ENCODE results near the gene ABI1.
A peak's percentile ranks its signal among the peaks of the same experiment; 100 is the strongest.
"Not testable (repeated sequence)": the region's sequence is repeated elsewhere in the genome, so short reads cannot be mapped to it uniquely, and the experiment has no call there.

The ABI1 gene

DNA sequence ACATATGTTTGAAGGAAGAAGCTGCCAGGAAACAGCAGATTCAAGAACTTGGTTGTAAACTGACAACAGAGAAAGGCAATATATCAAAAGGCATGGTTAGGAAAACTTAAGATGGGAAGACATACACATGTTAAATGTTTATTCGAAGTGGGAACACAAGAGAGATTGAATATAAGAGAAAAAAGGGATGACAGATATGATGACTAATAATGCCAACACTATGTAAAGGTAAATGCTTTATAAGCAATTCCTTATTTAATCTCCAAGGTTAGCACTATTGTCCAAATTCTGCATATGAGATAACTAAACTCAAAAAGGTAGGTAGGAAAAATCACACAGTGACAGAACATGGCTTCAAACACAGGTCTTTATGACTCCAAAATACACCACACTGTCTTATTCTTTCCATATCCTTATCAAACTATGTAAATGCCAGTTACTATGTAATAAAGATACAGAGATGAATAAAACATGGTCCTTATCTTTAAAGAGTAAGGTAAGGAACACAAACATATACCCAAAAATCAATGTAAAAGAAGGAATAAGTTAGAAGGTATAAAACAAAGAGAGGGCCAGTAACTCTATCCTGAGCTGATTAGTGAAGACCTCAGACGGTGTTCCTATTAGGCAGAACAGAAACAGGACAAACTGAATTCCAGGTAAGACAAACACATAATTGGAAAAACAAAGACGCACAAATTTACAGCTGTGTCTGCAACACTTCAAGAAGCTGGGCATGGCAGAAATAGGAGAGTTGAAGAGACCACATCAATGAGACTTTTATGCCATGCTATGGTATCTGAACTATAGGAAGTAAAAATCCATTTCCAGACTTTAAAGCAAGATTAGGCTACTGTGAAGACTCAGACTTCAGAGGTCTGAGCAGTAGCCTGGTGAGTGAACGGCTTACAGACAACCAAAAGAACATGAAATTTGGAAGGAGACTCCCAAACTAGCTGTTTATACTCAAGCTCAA is 56.1 kb downstream of the ABI1 start:
- DNase-seq: no peak

DNA sequence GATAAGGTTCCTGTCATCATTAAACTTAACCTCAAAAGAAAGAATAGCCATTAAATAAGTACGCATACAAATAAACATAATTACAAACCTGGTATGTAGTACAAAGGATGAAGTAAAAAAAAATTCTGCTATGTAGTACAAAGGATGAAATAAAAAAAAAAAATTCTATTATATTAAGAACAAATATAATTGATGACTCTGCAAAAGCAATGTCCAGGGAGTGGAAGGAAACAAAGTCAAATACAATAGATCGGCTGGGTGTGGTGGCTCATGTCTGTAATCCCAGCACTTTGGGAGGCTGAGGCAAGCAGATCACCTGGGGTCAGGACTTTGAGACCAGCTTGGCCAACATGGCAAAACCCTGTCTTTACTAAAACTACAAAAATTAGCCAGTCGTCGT is 56.9 kb downstream of the ABI1 start:
- no peak for DNase-seq

DNA sequence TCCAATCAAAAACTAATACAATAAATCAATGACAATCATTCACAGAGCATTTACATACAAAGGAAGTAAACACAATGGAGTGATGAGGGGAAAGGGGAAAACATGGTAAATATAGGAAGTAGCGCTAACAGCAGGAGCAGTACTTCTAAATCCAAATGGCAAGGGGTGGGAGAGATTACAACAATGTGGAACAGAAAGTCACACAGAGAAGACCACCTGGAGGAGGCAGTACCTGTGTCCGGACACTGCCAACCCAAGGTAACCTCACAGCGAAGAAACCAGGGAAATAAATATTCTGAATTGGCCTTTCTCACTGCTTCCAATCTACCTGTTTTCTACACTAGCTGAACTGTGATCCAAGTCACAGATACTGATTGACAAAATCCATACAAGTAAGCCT is 58.2 kb downstream of the ABI1 start:
- DNase-seq: no peak

DNA sequence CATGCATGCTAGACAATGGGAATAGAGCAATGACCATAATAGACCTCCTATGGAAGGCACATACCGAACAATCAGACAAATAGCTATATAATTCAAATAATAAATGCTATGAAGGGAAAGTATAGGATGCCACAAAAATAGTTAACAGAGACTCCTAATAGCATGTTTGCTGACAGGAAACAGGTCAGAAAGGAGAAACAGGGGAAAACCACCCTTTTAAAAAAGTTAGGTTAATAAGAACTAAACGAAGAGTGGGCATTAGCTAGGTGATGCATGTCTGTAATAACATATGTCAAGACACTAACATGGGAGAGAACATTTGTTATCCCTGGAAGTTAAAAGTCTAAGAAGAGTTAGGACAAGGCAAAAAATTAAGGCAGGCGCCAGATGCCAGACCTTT is 58.9 kb downstream of the ABI1 start:
- no peak for DNase-seq

DNA sequence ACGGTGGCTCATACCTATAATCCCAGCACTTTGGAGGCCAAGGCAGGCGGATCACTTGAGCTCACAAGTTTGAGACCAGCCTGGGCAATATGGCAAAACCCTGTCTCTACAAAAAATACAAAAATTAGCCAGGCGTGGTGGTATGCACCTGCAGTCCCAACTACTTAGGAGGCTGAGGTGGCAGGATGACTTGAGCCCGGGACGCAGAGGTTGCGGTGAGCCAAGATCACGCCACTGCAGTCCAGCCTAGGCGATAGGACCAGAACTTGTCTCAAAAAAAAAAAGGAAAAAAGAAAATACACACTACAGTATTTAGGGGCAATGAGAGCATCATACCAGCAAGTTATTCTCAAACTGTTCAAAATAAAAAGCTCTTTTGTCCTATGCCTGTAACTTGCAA is 59.5 kb downstream of the ABI1 start:
- no peak for DNase-seq

DNA sequence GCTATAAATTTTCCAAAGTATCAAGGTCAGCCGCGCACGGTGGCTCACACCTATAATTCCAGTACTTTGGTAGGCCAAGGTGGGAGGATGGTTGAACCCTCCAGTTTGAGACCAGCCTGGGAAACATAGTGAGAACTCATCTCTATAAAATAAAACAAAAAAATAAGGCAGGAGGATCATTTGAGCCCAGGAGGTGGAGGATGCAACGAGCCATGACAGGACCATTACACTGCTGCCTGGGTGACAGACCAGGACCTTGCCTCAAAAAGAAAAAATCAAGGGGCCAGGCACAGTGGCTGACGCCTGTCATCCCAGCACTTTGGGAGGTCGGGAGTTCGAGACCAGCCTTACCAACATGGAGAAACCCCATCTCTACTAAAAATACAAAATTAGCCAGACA is 60.3 kb downstream of the ABI1 start:
- DNase-seq: no peak

DNA sequence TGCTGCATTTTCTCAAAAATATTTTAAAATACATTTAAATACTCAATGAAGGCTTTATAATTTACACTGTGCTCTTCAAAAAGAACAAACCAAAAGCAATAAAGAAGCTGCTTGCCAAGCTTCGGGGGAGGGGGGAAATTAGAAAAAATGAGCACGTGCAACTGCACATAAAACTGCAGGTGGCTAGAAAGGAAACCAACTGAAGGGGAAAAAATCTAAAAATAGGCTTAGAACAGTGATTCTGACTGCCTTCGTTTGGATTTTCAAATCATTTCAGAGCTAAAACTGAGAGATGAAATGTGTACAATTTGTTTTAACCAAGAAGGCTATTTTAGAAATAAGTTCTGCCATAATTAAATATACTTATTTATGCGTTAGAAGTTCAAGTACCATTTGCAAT is 61.4 kb downstream of the ABI1 start:
- DNase-seq: no peak

DNA sequence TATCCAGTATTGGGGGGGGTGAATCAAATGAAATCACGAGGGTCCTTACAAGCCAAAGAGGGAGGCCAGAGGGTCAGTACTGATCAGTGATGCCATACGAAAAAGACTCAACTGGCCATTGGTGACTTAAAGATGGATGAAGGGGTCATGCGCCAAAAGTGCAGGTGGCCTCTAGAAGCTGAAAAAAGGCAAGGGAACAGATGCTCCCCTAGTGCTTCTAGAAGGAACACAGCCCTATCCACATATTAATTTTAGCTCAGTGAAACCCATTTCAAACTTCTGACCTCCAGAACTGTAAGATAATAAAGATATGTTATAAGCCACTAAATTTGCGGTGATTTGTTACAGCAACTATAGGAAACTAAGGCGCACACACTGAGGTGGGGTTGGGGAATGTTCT is 62.5 kb downstream of the ABI1 start:
- DNase-seq: no peak

DNA sequence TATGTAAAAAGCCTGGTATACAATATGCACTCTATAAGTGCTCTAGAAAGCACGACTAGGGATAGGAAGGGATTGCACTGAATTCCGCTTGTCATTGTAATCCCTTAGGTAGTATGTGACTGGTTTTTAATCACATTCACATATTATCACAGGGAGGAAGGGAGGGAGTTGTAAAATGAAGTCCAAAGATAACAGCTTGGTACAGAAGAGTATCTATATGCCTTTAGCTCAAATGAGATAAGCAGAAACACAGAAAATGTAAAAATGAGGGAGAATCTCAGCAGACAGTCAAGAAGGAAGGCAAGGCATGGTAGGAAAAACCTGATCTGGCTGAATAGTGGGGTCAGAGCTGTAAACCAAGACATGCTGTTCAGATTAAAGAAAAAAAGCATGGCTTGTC is 63.4 kb downstream of the ABI1 start:
- no peak for DNase-seq

DNA sequence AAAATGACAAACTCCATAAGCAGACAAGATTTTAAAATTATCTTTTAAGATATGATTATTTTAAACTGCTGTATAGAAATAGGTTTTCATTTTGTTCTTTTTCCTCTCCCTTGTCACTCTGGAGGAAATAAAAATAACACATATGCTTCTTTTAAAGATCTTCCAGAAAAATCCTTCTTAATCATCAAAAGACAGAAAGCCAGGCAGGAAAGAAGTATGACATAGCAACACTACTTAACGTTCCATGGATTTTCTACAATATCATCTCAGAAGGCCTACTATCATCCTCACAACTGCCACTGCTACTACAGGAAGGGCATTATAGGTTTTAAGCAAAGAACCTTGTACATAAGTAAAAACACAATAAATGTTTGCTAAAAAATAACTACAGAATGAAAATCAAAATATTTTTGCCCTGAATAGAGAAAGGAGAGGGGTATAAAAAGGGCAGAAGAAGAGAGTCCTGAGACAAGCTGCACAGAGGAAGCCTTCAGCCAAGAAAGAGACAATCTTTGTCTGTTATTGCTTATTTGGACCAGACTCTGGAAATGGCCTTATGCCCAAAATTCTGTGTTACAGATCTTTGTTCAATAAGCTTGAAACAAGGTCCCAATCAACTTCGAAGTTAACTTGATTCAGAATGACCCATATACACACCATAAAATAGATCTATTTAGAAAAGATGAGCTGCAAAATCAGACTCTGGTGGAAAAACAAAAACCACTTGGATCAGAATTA is 67.8 kb downstream of the ABI1 start:
- DNase-seq: no peak

DNA sequence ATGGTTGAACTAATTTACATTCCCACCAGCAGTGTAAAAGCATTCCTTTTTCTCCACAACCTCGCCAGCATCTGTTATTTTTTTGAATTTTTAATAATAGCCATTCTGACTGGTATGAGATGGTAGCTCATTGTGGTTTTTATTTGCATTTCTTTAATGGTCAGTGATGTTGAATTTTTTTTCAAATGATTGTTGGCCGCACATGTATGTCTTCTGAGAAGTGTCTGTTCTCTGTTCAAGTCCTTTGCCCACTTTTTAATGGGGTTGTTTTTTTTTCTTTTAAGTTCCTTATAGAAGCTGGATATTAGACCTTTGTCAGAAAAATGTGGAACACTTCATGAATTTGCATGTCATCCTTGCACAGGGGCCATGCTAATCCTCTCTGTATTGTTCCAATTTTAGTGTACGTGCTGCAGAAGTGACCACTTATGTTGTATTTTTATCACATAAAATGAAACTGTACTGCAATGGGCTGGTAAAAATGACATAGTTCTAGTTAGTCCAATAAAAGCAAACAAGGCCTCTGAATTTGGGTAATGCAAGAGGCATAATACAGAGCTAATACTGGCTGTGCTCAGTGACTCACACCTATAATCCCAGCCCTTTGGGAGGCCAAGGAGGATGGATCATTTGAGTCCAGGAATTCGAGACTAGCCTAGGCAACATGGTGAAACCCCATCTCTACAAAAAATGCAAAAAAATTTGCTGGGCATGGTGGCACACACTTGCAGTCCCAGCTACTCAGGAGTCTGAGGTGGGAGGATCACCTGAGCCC is 70.3 kb downstream of the ABI1 start:
- no peak for DNase-seq

DNA sequence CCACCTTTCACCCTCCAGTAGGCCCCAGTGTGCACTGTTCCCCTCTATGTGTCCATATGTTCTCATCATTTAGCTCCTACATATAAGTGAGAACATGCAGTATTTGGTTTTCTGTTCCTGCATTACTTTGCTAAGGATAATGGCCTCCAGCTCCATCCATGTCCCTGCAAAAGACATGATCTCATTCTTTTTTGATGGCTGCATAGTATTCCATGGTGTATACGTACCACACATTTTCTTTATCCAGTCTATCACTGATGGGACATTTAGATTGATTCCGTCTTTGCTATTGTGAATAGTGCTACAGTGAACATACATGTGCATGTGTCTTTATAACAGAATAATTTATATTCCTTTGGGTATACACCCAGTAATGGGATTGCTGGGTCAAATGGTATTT is 71.0 kb downstream of the ABI1 start:
- not testable (repeated sequence) for DNase-seq

DNA sequence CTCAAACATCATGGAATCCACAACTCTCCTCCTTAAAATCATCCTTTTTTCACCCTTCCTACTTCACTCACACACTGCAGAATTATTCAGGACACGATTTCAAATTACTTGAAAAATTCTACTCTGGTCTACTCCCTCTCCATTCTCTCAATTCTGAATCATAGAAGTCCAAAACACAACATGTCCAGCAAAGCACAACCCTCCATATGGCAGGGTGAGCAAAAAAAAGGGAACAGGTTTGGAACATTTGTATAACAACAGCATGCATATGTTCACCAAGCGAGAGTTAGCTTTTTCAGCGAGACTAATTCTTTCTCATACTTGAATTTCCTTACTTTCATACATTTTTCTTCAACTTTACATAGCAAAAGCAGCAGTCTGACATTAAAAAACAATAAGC is 73.4 kb downstream of the ABI1 start:
- no peak for DNase-seq

DNA sequence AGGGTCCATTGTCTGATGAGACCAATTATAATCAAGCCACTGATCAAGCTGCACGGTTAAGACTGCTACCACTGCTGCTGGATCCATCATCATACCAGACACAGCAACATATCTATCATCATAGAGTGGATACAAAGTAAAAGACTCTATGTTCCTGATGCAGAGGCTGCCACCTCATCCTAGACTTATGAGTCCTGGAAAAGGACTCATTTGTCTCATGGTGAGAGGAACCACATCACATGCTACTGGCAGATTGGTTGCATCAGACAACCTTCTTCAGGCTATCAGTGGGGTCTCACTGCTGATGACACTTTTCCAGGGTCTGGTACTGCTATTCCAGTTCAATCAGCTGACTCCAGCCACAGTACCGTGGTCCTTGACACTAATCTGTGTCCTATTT is 79.0 kb downstream of the ABI1 start:
- DNase-seq: no peak

DNA sequence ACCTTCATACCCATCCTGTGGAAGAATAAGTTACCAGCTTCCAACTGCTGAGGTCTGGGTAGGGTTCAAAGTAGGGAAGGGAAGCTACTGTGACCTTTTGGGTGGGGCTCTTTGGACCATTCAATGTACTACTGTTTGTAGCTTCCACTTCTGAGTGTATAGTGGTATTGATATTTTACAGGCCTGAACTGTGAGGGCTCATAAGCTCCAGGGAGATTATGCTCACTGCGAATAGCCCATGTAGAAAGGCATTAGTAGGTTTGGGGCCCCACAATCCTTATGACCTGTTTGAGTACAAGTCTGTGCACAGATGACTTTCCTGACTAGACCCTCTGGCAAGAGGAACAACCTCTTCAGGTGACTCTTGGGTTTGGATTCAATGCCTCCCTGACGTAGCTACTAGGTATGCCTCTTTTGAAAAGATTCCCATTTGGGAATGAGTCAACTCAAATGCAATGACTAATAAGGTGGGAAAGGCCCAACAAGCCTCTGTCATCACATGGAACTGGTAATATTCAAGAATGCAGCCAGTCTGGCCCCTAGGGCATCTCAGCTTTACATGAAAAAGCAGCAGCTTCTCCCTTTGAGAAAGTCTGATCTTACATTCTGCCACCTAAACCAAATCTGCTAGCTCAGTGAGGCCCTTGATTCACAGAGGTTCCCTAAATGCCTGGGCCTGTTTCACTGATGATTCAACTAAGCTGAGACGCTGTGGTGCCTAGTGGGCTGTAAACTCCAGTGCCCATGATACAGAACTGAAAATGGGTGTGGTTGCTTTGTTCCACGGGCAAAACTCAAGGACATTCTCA is 79.8 kb downstream of the ABI1 start:
- DNase-seq: peak; percentile 6

DNA sequence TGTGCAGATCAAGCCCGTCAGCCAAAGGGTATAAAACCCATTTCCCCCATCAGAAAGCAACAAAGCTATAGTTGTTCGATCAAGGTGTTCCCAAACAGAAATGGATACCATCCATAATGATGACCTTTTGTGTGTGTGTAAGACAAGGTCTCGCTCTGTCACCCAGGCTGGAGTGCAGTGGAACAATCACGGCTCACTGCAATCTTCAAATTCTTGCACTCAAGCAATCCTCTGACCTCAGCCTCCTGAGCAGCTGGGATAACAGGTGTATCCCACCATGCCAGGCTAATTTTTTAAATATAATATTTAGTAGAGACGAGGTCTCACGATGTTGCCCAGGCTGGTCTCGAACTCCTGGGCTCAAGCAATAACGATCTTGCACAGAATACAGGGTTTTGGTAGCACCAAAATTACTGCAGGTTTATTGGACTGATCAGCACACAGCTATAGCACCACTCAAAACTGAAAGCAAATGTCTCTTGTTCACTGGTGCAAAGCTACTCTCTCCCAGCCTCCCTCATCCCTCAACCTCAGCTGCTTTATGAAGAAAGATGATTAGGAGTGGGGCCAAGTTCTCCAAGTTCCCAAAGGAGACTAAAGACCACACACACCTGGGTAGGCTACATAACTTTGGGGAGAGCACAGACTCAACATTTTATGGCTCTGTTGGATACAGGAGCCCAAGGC is 80.5 kb downstream of the ABI1 start:
- no peak for DNase-seq

DNA sequence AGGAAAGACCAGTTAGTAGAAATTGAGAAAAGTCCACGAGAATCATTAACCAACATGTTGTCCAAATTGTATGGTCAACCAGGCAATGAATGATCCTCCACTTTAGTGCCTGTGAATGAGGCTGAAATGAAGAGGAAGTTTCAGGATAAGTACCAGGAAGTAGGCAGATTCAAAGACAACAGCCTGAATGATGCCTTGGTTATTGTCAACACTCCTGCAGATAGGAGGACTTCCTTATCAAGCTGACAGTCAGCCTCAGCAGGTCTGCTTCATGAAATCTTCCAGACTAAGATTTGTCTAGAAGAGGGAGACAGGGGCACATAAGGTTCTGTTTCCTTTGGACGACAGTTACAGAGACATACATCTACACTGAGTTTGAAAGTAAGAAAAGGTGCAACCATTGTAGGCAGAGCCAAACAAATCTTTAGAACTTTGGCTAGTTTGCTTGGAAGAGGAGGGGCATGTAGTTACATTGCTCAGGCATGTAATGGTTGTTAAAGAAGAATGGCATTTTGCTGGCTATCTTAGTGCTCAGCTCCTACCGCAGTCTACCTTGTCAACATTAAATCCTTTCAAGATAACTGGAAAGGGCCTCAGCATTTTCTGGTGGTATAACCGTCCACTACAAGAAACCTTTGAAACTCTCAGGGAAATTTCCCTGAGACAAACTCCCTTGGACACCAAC is 81.4 kb downstream of the ABI1 start:
- no peak for DNase-seq

DNA sequence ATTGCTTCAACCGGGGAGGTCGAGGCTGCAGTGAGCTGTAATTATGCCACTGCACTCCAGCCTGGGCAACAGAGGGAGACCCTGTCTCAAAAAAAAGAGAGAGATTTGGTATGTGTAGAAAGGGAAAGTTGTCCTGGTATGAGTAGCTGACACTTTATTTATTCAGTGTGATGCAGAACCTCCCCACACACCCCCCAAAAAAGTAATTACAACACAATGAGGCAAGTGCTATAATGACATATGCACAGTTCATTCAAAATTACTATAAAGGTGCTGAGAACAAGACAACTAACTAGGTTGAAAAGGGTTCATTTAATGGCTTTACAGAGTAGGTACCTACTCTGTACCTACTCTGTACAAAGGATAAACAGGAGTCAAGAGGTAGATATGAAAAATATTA is 83.1 kb downstream of the ABI1 start:
- no peak for DNase-seq

DNA sequence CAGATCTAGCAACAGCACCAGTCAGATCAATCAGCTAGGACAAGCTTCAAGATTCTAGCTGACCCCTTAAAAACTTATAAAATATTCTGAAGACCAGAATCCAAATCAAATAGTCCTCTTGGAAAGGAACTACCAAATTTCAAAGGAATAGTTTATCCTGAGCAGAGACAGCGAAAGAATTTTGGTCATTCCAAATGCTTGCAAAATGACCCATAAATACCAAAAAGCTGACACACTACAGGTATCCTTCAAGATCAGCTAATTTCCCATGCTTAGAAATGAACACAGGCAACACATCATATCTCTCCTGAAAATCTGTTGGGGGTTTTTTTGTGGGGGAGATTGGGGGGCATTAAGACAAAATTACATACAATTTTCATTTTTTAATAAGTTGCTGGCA is 84.5 kb downstream of the ABI1 start:
- no peak for DNase-seq

DNA sequence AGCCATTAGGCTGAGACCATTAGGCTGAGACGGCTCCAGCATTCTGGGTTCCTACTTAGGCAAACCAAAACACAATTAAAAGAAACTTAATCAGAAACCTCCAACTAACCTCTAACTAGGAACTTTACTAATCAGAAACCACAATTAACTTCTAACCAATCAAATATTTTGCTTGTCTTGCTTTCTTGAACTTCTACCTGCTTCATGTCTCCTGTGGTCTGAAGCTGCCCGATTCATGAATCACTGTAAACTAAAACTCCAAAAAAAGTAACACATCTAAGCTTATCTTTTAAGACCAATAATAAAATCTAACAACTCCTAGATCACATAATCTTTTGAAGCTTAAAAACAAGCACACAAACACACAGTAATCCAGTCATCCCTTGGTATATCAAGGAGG is 87.1 kb downstream of the ABI1 start:
- no peak for DNase-seq

DNA sequence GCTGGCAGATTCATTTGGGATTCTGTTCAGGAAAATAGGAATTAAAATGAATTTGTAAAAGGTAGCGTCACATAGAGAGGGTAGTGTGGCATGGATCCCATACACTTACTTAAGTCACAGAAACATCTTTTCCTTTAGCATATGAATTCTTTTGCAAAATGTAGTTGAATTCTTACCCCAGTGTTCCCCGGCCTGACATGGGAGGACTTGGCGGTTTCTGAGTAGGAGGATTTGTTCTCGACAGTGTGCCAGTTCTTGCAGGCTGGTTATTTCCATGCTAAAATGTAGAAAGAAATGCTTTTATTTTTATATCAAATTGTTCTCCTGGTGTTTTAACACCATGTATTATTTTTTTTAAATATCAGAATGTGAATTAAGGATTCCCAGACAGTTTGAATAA is 90.7 kb downstream of the ABI1 start:
- DNase-seq: no peak

Data from CD4-positive, alpha-beta T cell treated with Interleukin-17A for 4 hours (primary cell).